K562 (cell line): ENCODE measurements around the gene PPP1CB. TPM values are rescaled to one million over a fixed set of nuclear protein-coding genes. Genes with fewer than 3 reads are reported as not detected.

Experiments used
- BACH1 ChIP-seq: fragments of 200-800 bp; sonication (Bioruptor generic); IDR thresholded peaks from 2 replicates; pipeline ENCODE4 v1.6.1; 2016; ENCODE audit warnings: missing genetic modification characterization, missing compliant biosample characterization
- CEBPB ChIP-seq: fragments of 450-650 bp; IDR thresholded peaks from 2 replicates; pipeline ENCODE4 v1.6.1; 2016; ENCODE audit warnings: missing genetic modification characterization, missing compliant biosample characterization
- EZH2 ChIP-seq: IDR thresholded peaks from 2 replicates; pipeline ENCODE4 v1.6.1; 2012; ENCODE audit warnings: low read depth, mild to moderate bottlenecking, inconsistent platforms, low read length, borderline replicate concordance
- GATAD2A ChIP-seq: fragments of 450-650 bp; IDR thresholded peaks from 2 replicates; pipeline ENCODE4 v1.6.1; 2017
- HMG20B ChIP-seq: fragments of 250-450 bp; sonication (Bioruptor Pico); IDR thresholded peaks from 2 replicates; pipeline ENCODE4 v1.5.0; 2021; ENCODE audit warnings: mild to moderate bottlenecking
- KDM1A ChIP-seq, 2 experiments: fragments of 450-650 bp; IDR thresholded peaks; 2 replicates each; pipeline ENCODE4 v1.6.1; 2016; ENCODE audit warnings: mild to moderate bottlenecking in 2 of 2
- MAZ ChIP-seq, 2 experiments: fragments of 450-650 bp in 1 of 2; sonication (generic) in 1 of 2; formaldehyde crosslinking; IDR thresholded peaks in 1 of 2; conservative IDR thresholded peaks in 1 of 2; 2 replicates each; pipeline versions ENCODE4 v1.4.0 to v1.5.0; 2020; ENCODE audit warnings: mild to moderate bottlenecking in 1 of 2, missing genetic modification reagents in 1 of 2
- RFX5 ChIP-seq: IDR thresholded peaks from 2 replicates; pipeline ENCODE4 v1.6.1; 2011; ENCODE audit warnings: low read depth, mild to moderate bottlenecking, improper control_type of control experiment, low read length
- TARDBP ChIP-seq: fragments of 450-650 bp; IDR thresholded peaks from 2 replicates; pipeline ENCODE4 v1.6.1; 2016
- ZNF384 ChIP-seq: IDR thresholded peaks from 2 replicates; pipeline ENCODE4 v1.6.1; 2012; ENCODE audit warnings: low read depth, low read length, improper control_type of control experiment
- ZNF668 ChIP-seq: fragments of 250-450 bp; sonication (Bioruptor Pico); IDR thresholded peaks from 2 replicates; pipeline ENCODE4 v1.8.0; 2022; ENCODE audit warnings: mild to moderate bottlenecking, inconsistent platforms
- polyA plus RNA-seq, 8 experiments: library from polyadenylated mRNA; depleted of rRNA in 4 of 8; stranded (reverse) in 5 of 8; unstranded in 3 of 8; fragments of >200 nt; fragmentation: Nextera tagmentation in 2 of 8; fragmentation: Illumina TruSeq in 1 of 8; extraction: Ambion mirVana in 2 of 8; extraction: Trizol in 1 of 8; gene quantifications; 2 replicates each; pipeline versions ENCODE4 v1.2.1 to v1.2.3, GENCODE V29; 2011 to 2014; ENCODE audit warnings: inconsistent platforms in 1 of 8, missing spikeins in 1 of 8
- total RNA-seq, 7 experiments: library from RNA; depleted of rRNA in 6 of 7; stranded (reverse); fragments of >200 nt in 6 of 7; fragmentation: Illumina TruSeq in 2 of 7; extraction: Trizol in 2 of 7; gene quantifications; 2 replicates each; pipeline versions ENCODE4 v1.2.1 to v1.2.3, GENCODE V29; 2011 to 2021; ENCODE audit warnings: low replicate concordance in 1 of 7
- TF ChIP-seq, protein P1 (sequence below): fragments of 450-650 bp; IDR thresholded peaks from 2 replicates; pipeline ENCODE4 v1.6.1; 2017; ENCODE audit warnings: antibody characterized with exemption, mild to moderate bottlenecking
- TF ChIP-seq, protein P2 (sequence below): sonication (generic); formaldehyde crosslinking; IDR thresholded peaks from 2 replicates; pipeline ENCODE4 v1.8.0; 2022; ENCODE audit warnings: missing genetic modification reagents, mild to moderate bottlenecking, moderate library complexity, borderline replicate concordance
- TF ChIP-seq, protein P3 (sequence below): fragments of 450-650 bp; IDR thresholded peaks from 2 replicates; pipeline ENCODE4 v1.6.1; 2016; ENCODE audit warnings: missing biosample characterization, missing genetic modification characterization
- TF ChIP-seq, protein P4 (sequence below), 2 experiments: fragments of 450-650 bp; IDR thresholded peaks; 2 replicates each; pipeline ENCODE4 v1.6.1; 2016
- TF ChIP-seq, protein P5 (sequence below): sonication (generic); formaldehyde crosslinking; IDR thresholded peaks from 2 replicates; pipeline ENCODE4 v1.8.0; 2022; ENCODE audit warnings: mild to moderate bottlenecking, missing genetic modification reagents

Gene PPP1CB
- total and polyA plus RNA-seq, 9 of the 15 experiments (the other 6 are each of a cell fraction or from before 2014, with no cell fraction given), result 25.6 to 118 (median 58.9) TPM

DNA sequence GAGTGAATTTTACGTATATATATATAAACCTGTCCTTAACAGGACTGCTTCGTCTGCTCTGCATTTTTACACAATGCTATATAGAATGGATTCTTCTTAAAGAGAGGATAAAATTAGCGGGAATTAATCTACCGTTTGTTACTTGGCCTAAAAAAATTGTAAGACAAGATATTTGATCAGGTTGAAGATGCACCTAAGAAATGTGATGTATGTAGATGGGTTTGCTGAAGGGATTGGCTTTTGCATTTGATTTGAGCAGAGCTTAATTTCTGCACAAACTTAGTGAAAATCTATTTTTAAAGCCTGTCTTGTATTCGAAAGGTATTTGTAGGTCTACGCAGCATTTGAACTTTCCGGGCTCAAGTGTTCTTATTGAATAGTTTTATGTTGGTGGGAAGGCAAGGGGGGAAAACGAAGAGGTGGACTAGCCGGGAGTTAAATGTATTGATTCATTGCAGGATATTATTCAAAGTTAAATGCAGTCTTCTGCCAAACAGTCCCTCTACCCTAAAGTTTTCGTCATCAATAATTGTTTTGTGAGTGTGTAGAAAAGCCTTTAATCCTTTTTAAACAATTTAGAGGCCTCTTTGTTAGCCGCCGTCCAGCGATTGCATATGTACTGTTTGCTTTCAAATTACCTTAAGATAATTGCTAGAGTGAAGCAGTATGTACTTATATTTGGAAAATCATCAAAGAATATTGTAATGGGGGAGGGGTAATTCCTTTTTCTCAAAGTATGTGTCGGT is 1.2 kb downstream of the PPP1CB start (continued):
- TF ChIP-seq, protein P1, sequence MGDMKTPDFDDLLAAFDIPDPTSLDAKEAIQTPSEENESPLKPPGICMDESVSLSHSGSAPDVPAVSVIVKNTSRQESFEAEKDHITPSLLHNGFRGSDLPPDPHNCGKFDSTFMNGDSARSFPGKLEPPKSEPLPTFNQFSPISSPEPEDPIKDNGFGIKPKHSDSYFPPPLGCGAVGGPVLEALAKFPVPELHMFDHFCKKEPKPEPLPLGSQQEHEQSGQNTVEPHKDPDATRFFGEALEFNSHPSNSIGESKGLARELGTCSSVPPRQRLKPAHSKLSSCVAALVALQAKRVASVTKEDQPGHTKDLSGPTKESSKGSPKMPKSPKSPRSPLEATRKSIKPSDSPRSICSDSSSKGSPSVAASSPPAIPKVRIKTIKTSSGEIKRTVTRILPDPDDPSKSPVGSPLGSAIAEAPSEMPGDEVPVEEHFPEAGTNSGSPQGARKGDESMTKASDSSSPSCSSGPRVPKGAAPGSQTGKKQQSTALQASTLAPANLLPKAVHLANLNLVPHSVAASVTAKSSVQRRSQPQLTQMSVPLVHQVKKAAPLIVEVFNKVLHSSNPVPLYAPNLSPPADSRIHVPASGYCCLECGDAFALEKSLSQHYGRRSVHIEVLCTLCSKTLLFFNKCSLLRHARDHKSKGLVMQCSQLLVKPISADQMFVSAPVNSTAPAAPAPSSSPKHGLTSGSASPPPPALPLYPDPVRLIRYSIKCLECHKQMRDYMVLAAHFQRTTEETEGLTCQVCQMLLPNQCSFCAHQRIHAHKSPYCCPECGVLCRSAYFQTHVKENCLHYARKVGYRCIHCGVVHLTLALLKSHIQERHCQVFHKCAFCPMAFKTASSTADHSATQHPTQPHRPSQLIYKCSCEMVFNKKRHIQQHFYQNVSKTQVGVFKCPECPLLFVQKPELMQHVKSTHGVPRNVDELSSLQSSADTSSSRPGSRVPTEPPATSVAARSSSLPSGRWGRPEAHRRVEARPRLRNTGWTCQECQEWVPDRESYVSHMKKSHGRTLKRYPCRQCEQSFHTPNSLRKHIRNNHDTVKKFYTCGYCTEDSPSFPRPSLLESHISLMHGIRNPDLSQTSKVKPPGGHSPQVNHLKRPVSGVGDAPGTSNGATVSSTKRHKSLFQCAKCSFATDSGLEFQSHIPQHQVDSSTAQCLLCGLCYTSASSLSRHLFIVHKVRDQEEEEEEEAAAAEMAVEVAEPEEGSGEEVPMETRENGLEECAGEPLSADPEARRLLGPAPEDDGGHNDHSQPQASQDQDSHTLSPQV, result 0 out of 2 replicates have a peak, but pooled peaks have one; percentile 45
- TF ChIP-seq EZH2, result no peak
- TF ChIP-seq RFX5, result no peak
- TF ChIP-seq, protein P2, sequence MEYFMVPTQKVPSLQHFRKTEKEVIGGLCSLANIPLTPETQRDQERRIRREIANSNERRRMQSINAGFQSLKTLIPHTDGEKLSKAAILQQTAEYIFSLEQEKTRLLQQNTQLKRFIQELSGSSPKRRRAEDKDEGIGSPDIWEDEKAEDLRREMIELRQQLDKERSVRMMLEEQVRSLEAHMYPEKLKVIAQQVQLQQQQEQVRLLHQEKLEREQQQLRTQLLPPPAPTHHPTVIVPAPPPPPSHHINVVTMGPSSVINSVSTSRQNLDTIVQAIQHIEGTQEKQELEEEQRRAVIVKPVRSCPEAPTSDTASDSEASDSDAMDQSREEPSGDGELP (CRISPR knock-in tag), result no peak
- TF ChIP-seq GATAD2A, result no peak
- TF ChIP-seq ZNF384, result no peak
- no peak for TF ChIP-seq HMG20B
- TF ChIP-seq ZNF668 (CRISPR knock-in tag), result no peak
- TF ChIP-seq KDM1A (IDR thresholded peaks at IDR 0.05), result 0 out of 4 replicates have a peak, but pooled peaks of 1 of the 2 experiments have one; percentile 17
- no peak for TF ChIP-seq CEBPB (tag)
- TF ChIP-seq BACH1 (tag), result no peak
- no peak for TF ChIP-seq TARDBP
- TF ChIP-seq, protein P3, sequence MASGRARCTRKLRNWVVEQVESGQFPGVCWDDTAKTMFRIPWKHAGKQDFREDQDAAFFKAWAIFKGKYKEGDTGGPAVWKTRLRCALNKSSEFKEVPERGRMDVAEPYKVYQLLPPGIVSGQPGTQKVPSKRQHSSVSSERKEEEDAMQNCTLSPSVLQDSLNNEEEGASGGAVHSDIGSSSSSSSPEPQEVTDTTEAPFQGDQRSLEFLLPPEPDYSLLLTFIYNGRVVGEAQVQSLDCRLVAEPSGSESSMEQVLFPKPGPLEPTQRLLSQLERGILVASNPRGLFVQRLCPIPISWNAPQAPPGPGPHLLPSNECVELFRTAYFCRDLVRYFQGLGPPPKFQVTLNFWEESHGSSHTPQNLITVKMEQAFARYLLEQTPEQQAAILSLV (tag), result no peak
- TF ChIP-seq, protein P4, sequence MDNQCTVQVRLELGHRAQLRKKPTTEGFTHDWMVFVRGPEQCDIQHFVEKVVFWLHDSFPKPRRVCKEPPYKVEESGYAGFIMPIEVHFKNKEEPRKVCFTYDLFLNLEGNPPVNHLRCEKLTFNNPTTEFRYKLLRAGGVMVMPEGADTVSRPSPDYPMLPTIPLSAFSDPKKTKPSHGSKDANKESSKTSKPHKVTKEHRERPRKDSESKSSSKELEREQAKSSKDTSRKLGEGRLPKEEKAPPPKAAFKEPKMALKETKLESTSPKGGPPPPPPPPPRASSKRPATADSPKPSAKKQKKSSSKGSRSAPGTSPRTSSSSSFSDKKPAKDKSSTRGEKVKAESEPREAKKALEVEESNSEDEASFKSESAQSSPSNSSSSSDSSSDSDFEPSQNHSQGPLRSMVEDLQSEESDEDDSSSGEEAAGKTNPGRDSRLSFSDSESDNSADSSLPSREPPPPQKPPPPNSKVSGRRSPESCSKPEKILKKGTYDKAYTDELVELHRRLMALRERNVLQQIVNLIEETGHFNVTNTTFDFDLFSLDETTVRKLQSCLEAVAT (IDR thresholded peaks at IDR 0.05), result no peak
- TF ChIP-seq, protein P5, sequence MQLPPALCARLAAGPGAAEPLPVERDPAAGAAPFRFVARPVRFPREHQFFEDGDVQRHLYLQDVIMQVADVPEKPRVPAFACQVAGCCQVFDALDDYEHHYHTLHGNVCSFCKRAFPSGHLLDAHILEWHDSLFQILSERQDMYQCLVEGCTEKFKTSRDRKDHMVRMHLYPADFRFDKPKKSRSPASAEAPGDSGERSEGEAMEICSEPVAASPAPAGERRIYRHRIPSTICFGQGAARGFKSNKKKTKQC, result no peak
- TF ChIP-seq MAZ (CRISPR knock-in tag; conservative IDR thresholded peaks at IDR 0.05 in 1 of 2, IDR thresholded peaks at IDR 0.05 in 1 of 2), result no peak
